GM23338 (cell line): ENCODE measurements around the gene NEB. TPM values are rescaled to one million over a fixed set of nuclear protein-coding genes. Genes with fewer than 3 reads are reported as not detected.

Source experiments
- CREB1 ChIP-seq: fragments of 250-450 bp; sonication (Bioruptor Pico); IDR thresholded peaks from 2 replicates; pipeline ENCODE4 v1.5.0; 2020; ENCODE audit warnings: low read depth, mild to moderate bottlenecking, moderate library complexity
- EZH2 ChIP-seq: fragments of 200-600 bp; sonication (generic); IDR thresholded peaks from one replicate; pipeline ENCODE4 v1.8.0; 2017; ENCODE audit warnings: antibody characterized with exemption, mild to moderate bottlenecking, low read depth; ENCODE audit not compliant: unreplicated experiment
- EZH2phosphoT487 ChIP-seq: fragments of 200-600 bp; sonication (generic); IDR thresholded peaks from one replicate; pipeline ENCODE4 v1.8.1; 2018; ENCODE audit warnings: antibody characterized with exemption; ENCODE audit not compliant: unreplicated experiment
- JUNB ChIP-seq: IDR thresholded peaks from one replicate; pipeline ENCODE4 v1.6.1; 2016; ENCODE audit warnings: antibody characterized with exemption; ENCODE audit not compliant: unreplicated experiment
- NANOG ChIP-seq: IDR thresholded peaks from 2 replicates; pipeline ENCODE4 v1.6.1; 2016; ENCODE audit warnings: antibody characterized with exemption, borderline replicate concordance
- POLR2AphosphoS5 ChIP-seq: IDR thresholded peaks from 2 replicates; pipeline ENCODE4 v1.6.1; 2016; ENCODE audit warnings: antibody characterized with exemption, low read depth
- REST ChIP-seq: IDR thresholded peaks from one replicate; pipeline ENCODE4 v1.6.1; 2018; ENCODE audit warnings: antibody characterized with exemption; ENCODE audit not compliant: unreplicated experiment
- STAT1 ChIP-seq: IDR thresholded peaks from one replicate; pipeline ENCODE4 v1.6.1; 2016; ENCODE audit warnings: antibody characterized with exemption; ENCODE audit not compliant: unreplicated experiment
- ZNF114 ChIP-seq: fragments of 250-450 bp; sonication (Bioruptor Pico); IDR thresholded peaks from 2 replicates; pipeline ENCODE4 v1.5.0; 2020; ENCODE audit warnings: mild to moderate bottlenecking, moderate library complexity
- ZNF331 ChIP-seq: fragments of 250-450 bp; sonication (Bioruptor Pico); IDR thresholded peaks from 2 replicates; pipeline ENCODE4 v1.5.0; 2020; ENCODE audit warnings: low read depth, mild to moderate bottlenecking, moderate library complexity
- polyA plus RNA-seq: library from polyadenylated mRNA; unstranded; fragments of >200 nt; fragmentation: Nextera tagmentation; extraction: Ambion mirVana; gene quantifications from 2 replicates; pipeline ENCODE4 v1.2.1, GENCODE V29; 2016
- total RNA-seq: library from RNA; depleted of rRNA; stranded (reverse); fragments of >200 nt; shearing (Covaris generic); gene quantifications from 2 replicates; pipeline ENCODE4 v1.2.3, GENCODE V29; 2014
- TF ChIP-seq, protein P1 (sequence below): fragments of 250-450 bp; sonication (Bioruptor Pico); IDR thresholded peaks from 2 replicates; pipeline ENCODE4 v1.5.0; 2020; ENCODE audit warnings: mild to moderate bottlenecking, moderate library complexity
- TF ChIP-seq, protein P2 (sequence below): IDR thresholded peaks from 2 replicates; pipeline ENCODE4 v1.6.1; 2016; ENCODE audit warnings: antibody characterized with exemption

Gene NEB
- total and polyA plus RNA-seq, 2 experiments from 2014 or later, result 6.2 to 13.7 TPM

GRCh38 chr2:151634736-151635467, 99.4 kb downstream of the NEB start (continued):
- TF ChIP-seq, protein P1, sequence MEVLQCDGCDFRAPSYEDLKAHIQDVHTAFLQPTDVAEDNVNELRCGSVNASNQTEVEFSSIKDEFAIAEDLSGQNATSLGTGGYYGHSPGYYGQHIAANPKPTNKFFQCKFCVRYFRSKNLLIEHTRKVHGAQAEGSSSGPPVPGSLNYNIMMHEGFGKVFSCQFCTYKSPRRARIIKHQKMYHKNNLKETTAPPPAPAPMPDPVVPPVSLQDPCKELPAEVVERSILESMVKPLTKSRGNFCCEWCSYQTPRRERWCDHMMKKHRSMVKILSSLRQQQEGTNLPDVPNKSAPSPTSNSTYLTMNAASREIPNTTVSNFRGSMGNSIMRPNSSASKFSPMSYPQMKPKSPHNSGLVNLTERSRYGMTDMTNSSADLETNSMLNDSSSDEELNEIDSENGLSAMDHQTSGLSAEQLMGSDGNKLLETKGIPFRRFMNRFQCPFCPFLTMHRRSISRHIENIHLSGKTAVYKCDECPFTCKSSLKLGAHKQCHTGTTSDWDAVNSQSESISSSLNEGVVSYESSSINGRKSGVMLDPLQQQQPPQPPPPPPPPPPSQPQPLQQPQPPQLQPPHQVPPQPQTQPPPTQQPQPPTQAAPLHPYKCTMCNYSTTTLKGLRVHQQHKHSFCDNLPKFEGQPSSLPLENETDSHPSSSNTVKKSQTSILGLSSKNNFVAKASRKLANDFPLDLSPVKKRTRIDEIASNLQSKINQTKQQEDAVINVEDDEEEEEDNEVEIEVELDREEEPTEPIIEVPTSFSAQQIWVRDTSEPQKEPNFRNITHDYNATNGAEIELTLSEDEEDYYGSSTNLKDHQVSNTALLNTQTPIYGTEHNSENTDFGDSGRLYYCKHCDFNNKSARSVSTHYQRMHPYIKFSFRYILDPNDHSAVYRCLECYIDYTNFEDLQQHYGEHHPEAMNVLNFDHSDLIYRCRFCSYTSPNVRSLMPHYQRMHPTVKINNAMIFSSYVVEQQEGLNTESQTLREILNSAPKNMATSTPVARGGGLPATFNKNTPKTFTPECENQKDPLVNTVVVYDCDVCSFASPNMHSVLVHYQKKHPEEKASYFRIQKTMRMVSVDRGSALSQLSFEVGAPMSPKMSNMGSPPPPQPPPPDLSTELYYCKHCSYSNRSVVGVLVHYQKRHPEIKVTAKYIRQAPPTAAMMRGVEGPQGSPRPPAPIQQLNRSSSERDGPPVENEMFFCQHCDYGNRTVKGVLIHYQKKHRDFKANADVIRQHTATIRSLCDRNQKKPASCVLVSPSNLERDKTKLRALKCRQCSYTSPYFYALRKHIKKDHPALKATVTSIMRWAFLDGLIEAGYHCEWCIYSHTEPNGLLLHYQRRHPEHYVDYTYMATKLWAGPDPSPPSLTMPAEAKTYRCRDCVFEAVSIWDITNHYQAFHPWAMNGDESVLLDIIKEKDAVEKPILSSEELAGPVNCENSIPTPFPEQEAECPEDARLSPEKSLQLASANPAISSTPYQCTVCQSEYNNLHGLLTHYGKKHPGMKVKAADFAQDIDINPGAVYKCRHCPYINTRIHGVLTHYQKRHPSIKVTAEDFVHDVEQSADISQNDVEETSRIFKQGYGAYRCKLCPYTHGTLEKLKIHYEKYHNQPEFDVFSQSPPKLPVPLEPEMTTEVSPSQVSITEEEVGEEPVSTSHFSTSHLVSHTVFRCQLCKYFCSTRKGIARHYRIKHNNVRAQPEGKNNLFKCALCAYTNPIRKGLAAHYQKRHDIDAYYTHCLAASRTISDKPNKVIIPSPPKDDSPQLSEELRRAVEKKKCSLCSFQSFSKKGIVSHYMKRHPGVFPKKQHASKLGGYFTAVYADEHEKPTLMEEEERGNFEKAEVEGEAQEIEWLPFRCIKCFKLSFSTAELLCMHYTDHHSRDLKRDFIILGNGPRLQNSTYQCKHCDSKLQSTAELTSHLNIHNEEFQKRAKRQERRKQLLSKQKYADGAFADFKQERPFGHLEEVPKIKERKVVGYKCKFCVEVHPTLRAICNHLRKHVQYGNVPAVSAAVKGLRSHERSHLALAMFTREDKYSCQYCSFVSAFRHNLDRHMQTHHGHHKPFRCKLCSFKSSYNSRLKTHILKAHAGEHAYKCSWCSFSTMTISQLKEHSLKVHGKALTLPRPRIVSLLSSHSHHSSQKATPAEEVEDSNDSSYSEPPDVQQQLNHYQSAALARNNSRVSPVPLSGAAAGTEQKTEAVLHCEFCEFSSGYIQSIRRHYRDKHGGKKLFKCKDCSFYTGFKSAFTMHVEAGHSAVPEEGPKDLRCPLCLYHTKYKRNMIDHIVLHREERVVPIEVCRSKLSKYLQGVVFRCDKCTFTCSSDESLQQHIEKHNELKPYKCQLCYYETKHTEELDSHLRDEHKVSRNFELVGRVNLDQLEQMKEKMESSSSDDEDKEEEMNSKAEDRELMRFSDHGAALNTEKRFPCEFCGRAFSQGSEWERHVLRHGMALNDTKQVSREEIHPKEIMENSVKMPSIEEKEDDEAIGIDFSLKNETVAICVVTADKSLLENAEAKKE, result no peak
- TF ChIP-seq REST, result no peak
- no peak for TF ChIP-seq EZH2
- TF ChIP-seq ZNF331, result no peak
- TF ChIP-seq JUNB, result no peak
- TF ChIP-seq NANOG, result no peak
- no peak for TF ChIP-seq ZNF114
- TF ChIP-seq CREB1 (CRISPR knock-in tag), result no peak
- TF ChIP-seq STAT1, result no peak
- TF ChIP-seq EZH2phosphoT487, result no peak
- TF ChIP-seq, protein P2, sequence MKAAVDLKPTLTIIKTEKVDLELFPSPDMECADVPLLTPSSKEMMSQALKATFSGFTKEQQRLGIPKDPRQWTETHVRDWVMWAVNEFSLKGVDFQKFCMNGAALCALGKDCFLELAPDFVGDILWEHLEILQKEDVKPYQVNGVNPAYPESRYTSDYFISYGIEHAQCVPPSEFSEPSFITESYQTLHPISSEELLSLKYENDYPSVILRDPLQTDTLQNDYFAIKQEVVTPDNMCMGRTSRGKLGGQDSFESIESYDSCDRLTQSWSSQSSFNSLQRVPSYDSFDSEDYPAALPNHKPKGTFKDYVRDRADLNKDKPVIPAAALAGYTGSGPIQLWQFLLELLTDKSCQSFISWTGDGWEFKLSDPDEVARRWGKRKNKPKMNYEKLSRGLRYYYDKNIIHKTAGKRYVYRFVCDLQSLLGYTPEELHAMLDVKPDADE, result no peak
- TF ChIP-seq POLR2AphosphoS5, result no peak
